GM18867 (cell line): ENCODE data around the gene NAPB.

Experiments used
- ATAC-seq: cut with Tn5 transposase; IDR thresholded peaks from one replicate; pipeline ENCODE4 v1.9.1; 2021; ENCODE audit warnings: mild to moderate bottlenecking, moderate library complexity; ENCODE audit not compliant: unreplicated experiment

NAPB gene

GRCh38 chr20:23407781-23408464 is 13.4 kb downstream of the NAPB start:
- ATAC-seq: peak; percentile 95

- ATAC-seq: no peak
Measured at GRCh38 chr20:23406880-23407279, 14.4 kb downstream of the NAPB start.

DNA sequence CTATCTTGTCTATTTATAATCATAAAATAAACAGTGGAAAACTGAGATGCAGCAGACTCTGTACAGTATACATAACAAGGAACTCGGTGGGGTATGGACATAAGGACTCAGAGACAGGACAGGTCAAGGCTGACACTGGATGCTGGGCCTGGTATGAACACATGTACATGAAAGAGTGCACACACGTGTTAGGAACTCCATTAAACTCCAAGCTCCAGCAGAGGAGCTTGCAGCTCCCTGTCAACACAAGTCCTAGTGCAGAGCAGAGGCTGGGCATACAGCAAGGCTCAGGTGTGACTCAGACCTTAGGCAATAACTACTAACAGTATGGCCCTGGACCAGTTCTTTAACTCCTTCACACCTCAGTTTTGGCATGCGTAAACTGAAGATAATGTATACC is 17.1 kb downstream of the NAPB start:
- no peak for ATAC-seq

- ATAC-seq: no peak
Measured at GRCh38 chr20:23403751-23404150, 17.5 kb downstream of the NAPB start.

DNA sequence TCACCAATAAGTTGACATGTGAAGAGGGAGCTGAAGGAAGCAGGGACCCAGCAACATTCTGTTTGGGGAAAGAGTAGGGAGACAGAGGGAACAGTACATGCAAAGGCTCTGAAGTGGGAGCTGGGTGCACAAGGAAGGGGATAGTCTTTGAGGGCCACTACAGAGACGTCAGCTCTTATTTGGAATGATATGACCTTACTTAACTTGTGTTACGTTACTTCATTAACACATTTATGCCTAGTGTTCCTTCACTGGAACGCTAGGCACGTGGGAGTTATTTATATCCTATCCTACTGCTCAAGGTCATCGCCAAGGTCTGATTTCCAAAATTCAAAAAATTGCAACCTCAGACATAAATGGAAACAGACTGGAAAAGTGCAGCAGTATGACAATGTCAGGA is 20.2 kb downstream of the NAPB start:
- no peak for ATAC-seq

- peak; percentile 78 for ATAC-seq
Measured at GRCh38 chr20:23399568-23400241, 21.6 kb downstream of the NAPB start.

GRCh38 chr20:23397961-23398360 is 23.3 kb downstream of the NAPB start:
- ATAC-seq: no peak

- ATAC-seq: no peak
Measured at GRCh38 chr20:23396950-23397627, 24.2 kb downstream of the NAPB start.

DNA sequence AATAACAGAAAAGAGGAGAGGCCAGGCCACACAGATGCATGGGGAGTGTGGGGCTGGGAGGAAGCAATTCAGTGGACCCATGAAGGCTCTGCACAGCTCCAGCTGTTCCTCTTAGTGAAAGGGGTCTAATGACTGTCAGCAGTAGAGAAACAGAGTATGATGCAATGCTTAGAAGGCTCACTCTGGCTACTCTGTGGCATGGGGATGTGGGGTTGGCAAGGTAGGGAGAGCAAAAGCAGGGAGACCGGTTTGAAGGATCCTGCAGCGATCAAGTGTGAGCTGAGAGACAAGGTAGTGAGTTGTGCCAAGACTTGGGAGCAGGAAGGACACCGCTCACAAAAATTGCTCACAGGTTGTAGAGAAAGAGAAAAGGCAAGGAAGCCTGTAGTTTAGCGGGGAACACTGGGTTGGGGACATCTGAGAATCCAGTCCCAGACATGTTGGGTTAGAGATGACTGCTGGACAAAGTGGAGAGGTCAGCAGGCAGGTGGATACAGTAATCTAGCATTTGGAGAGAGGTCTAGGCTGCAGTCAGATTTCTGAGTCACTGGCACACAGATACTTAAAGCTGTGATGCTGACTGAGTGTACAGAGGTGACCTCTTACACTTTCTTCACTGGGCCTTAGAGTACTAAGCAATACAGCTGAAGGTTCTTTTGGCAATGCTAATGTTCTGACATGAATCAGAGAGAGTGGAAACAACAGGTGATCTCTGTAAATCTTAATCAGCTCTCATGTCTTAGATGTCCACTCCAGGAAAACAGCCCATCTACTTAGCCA is 27.1 kb downstream of the NAPB start:
- ATAC-seq: no peak

DNA sequence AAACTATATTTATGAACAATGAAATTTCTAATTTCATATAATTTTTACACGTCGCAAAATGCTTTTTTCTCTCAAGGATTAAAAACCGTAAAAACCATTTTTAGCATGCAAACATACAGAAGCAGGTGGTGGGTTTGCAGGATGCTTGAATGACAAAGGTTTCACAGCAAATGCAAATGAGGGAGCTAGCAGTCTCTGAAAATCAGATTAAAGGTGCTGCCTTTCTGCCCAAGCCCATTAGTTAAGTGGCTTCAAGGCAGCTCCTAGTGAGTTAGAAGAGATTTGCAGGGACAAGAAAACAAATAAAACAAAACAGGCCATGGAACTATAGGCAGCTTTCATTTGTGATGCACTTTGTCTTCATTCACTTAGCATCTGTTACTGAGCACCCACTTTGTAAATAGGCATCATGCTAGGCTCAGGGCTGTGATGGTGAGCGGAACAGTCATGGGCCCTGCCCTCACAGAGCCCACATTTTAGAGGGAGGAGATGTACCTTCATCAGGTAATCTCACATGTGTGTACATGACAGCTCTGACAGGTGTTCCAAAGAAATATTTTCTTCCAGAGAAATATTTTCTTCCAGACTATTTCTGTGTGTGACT is 29.5 kb downstream of the NAPB start:
- no peak for ATAC-seq

DNA sequence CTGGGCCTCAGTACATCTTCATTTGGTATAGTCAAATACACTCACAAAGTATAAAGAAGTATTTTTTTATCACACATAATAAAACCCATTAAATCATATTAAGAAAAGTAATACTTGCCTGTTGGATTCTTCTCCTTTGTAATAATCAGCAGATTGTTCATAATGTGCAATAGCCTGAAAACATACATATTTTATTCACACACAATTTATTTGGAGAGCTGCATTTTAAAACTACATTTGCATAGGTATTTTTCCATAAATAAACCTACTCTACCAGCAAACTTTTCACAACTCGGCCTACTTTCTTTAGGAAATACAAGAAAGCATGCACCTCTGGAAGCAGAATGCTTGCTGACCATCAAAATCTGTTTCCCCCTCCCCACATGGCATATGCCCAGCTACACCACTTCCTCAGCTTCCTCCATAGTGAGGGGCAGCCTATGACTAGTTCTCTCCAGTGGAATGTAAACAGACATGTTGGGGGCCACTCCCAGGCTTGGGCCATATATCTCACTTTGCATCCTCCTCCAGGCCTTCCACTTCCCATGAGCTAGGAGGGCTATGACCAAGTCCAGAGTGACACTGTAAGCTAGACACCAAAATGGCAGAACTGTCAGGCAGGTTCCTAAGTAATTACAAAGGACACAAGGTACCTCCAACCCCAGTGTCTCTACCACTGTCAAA is 31.1 kb downstream of the NAPB start:
- ATAC-seq: no peak

- ATAC-seq: no peak
Measured at GRCh38 chr20:23387118-23387443, 34.2 kb downstream of the NAPB start.

- no peak for ATAC-seq
Measured at GRCh38 chr20:23386304-23387117, 34.8 kb downstream of the NAPB start.

GRCh38 chr20:23381876-23382275 is 39.4 kb downstream of the NAPB start:
- no peak for ATAC-seq

GRCh38 chr20:23379772-23380171 is 41.5 kb downstream of the NAPB start:
- ATAC-seq: no peak

GRCh38 chr20:23375827-23376226 is 45.5 kb downstream of the NAPB start:
- no peak for ATAC-seq

- ATAC-seq: no peak
Measured at GRCh38 chr20:23374441-23374840, 46.8 kb downstream of the NAPB start.

- ATAC-seq: no peak
Measured at GRCh38 chr20:23371496-23371895, 49.8 kb downstream of the NAPB start.

DNA sequence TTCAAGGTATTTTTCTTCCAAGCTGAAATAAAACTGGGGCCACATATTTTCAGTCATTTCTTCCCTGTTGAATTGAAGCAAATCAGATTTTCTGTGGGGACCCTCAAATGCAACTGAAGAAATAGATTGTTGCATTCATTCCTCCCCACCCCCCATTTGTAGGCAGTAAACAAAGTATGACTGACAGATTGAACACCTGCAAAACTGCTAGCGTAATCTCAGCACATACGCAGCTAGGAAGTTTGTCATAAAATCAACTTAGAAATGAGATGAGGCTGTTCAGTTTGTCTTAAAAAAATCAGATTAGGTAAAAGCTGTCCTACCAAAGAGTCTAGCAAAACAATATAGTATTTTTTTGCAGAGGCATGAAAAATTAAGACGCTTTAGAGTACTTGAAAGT is 50.4 kb downstream of the NAPB start:
- no peak for ATAC-seq

DNA sequence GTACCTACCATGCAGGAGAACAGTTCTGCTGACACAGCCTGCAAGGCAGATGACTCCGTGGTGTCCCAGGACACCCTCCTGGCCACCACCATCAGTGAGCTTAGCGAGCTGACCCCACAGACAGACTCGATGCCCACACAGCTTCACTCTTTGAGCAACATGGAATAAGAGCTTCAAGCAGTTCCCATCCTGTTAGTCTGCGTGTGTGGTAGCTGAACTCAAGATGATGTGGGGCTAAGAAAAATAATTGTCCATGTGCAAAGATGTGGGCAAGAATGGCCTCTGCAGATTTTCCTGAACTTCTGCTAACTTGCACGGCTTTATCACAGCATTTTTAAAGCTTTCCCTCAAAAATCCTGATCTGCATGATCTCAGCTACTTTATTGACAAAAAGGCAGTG is 51.0 kb downstream of the NAPB start:
- no peak for ATAC-seq
